Measurements from ENCODE around the gene RING1. TPM values are rescaled to one million over a fixed set of nuclear protein-coding genes. Genes with fewer than 3 reads are reported as not detected.

RING1 gene
- total and polyA plus RNA-seq, 2 experiments from 2014 or later: 6.4 to 16.0 TPM

GRCh38 chr6:33181141-33181540 is 27.2 kb upstream of the RING1 start:
- H3K4me3 ChIP-seq: no peak overlapping the region
- H3K36me3 ChIP-seq (ENCODE audit: insufficient read depth): no peaks in the 10 kb centered on the region
- H3F3A ChIP-seq (replicated peaks; ENCODE audit: low read depth): no peaks in the 10 kb centered on the region
- H3K27me3 ChIP-seq (ENCODE audit: insufficient read depth): no peaks in the 10 kb centered on the region
- TF ChIP-seq EZH2phosphoT487 (IDR thresholded peaks at IDR 0.05; ENCODE audit: unreplicated experiment) (no peak), ZNF462 (CRISPR knock-in tag; IDR thresholded peaks at IDR 0.05) (no peak), ZNF114 (CRISPR knock-in tag; IDR thresholded peaks at IDR 0.05) (no peak), EZH2 (IDR thresholded peaks at IDR 0.05; ENCODE audit: low read depth, unreplicated experiment) (no peak), POLR2AphosphoS5 (IDR thresholded peaks at IDR 0.05; ENCODE audit: low read depth) (no peak), ZNF331 (CRISPR knock-in tag; IDR thresholded peaks at IDR 0.05; ENCODE audit: low read depth) (no peak), CREB1 (CRISPR knock-in tag; IDR thresholded peaks at IDR 0.05; ENCODE audit: low read depth) (no peak), NANOG (IDR thresholded peaks at IDR 0.05; ENCODE audit: borderline replicate concordance) (no peak), JUNB (IDR thresholded peaks at IDR 0.05; ENCODE audit: unreplicated experiment) (no peak), STAT1 (IDR thresholded peaks at IDR 0.05; ENCODE audit: unreplicated experiment) (no peak)
- TF ChIP-seq, protein P1, sequence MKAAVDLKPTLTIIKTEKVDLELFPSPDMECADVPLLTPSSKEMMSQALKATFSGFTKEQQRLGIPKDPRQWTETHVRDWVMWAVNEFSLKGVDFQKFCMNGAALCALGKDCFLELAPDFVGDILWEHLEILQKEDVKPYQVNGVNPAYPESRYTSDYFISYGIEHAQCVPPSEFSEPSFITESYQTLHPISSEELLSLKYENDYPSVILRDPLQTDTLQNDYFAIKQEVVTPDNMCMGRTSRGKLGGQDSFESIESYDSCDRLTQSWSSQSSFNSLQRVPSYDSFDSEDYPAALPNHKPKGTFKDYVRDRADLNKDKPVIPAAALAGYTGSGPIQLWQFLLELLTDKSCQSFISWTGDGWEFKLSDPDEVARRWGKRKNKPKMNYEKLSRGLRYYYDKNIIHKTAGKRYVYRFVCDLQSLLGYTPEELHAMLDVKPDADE (IDR thresholded peaks at IDR 0.05): no peak
- TF ChIP-seq, protein P2, sequence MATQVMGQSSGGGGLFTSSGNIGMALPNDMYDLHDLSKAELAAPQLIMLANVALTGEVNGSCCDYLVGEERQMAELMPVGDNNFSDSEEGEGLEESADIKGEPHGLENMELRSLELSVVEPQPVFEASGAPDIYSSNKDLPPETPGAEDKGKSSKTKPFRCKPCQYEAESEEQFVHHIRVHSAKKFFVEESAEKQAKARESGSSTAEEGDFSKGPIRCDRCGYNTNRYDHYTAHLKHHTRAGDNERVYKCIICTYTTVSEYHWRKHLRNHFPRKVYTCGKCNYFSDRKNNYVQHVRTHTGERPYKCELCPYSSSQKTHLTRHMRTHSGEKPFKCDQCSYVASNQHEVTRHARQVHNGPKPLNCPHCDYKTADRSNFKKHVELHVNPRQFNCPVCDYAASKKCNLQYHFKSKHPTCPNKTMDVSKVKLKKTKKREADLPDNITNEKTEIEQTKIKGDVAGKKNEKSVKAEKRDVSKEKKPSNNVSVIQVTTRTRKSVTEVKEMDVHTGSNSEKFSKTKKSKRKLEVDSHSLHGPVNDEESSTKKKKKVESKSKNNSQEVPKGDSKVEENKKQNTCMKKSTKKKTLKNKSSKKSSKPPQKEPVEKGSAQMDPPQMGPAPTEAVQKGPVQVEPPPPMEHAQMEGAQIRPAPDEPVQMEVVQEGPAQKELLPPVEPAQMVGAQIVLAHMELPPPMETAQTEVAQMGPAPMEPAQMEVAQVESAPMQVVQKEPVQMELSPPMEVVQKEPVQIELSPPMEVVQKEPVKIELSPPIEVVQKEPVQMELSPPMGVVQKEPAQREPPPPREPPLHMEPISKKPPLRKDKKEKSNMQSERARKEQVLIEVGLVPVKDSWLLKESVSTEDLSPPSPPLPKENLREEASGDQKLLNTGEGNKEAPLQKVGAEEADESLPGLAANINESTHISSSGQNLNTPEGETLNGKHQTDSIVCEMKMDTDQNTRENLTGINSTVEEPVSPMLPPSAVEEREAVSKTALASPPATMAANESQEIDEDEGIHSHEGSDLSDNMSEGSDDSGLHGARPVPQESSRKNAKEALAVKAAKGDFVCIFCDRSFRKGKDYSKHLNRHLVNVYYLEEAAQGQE (IDR thresholded peaks at IDR 0.05; ENCODE audit: unreplicated experiment): no peak
- TF ChIP-seq, protein P3, sequence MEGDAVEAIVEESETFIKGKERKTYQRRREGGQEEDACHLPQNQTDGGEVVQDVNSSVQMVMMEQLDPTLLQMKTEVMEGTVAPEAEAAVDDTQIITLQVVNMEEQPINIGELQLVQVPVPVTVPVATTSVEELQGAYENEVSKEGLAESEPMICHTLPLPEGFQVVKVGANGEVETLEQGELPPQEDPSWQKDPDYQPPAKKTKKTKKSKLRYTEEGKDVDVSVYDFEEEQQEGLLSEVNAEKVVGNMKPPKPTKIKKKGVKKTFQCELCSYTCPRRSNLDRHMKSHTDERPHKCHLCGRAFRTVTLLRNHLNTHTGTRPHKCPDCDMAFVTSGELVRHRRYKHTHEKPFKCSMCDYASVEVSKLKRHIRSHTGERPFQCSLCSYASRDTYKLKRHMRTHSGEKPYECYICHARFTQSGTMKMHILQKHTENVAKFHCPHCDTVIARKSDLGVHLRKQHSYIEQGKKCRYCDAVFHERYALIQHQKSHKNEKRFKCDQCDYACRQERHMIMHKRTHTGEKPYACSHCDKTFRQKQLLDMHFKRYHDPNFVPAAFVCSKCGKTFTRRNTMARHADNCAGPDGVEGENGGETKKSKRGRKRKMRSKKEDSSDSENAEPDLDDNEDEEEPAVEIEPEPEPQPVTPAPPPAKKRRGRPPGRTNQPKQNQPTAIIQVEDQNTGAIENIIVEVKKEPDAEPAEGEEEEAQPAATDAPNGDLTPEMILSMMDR (conservative IDR thresholded peaks at IDR 0.05; ENCODE audit: low read depth in 2 of 2): no peak
- Mint-ChIP-seq H3K9me3 (no peaks in the 10 kb centered on the region), H3K27ac (no peak overlapping the region), H3K4me1 (peaks cover 13% of the 10 kb centered on the region), H3K4me3 (no peak overlapping the region; the same call in 2 of the 3 replicates), H3K27me3 (ENCODE audit: insufficient read depth, low read depth, poor library complexity) (peaks cover 12% of the 10 kb centered on the region), H3K36me3 (ENCODE audit: low read depth) (no peaks in the 10 kb centered on the region; the same call in 2 of the 3 replicates)
- H3K4me2 ChIP-seq: no peak overlapping the region
- no peak overlapping the region for H3K27ac ChIP-seq (ENCODE audit: low read depth)
- no peak overlapping the region for H2AFZ ChIP-seq
- ATAC-seq (no peak), DNase-seq (ENCODE audit: low spot score) (no peak)
- H3K9me2 ChIP-seq (ENCODE audit: insufficient read depth): peaks cover 14% of the 10 kb centered on the region; the same call in 1 of the 2 replicates
- H3K79me2 ChIP-seq (replicated peaks; ENCODE audit: insufficient read depth): no peaks in the 10 kb centered on the region
- H3K4me1 ChIP-seq (ENCODE audit: insufficient read depth): no peaks in the 10 kb centered on the region
- no peaks in the 10 kb centered on the region for H4K20me1 ChIP-seq (replicated peaks; ENCODE audit: insufficient read depth)

Measured in GM23338 (cell line).